Transverse colon (tissue), 4 donors: ENCODE data around the gene ALG6. TPM values are rescaled to one million over a fixed set of nuclear protein-coding genes. Genes with fewer than 3 reads are reported as not detected.

Source experiments
- DNase-seq: peaks from one replicate; pipeline ENCODE4 v3.0.0-alpha.2; 2019
- H3K27ac ChIP-seq, 4 donors: fragments of 200-600 bp; sonication (generic); 2 replicates each; pipeline ENCODE4 v1.5.1; 2016 to 2018; ENCODE audit warnings: inconsistent platforms in 4 of 4
- H3K27me3 ChIP-seq: fragments of 200-600 bp; sonication (generic); 2 replicates; pipeline ENCODE4 v1.5.1; 2017; ENCODE audit warnings: inconsistent platforms
- H3K36me3 ChIP-seq, 4 donors: fragments of 200-600 bp; sonication (generic); 2 replicates each; pipeline ENCODE4 v1.5.1; 2017 to 2019; ENCODE audit warnings: inconsistent platforms in 4 of 4
- H3K4me1 ChIP-seq, 4 donors: fragments of 200-600 bp; sonication (generic); 2 replicates each; pipeline ENCODE4 v1.5.1; 2017 to 2020; ENCODE audit warnings: inconsistent platforms in 4 of 4
- H3K4me3 ChIP-seq, 4 donors: fragments of 200-600 bp; sonication (generic); 1 replicate in 1 of 4; 2 replicates in 3 of 4; pipeline versions ENCODE4 v1.5.1 to v1.6.1; 2017 to 2019; ENCODE audit warnings: inconsistent platforms in 4 of 4
- H3K9me3 ChIP-seq, 2 donors: fragments of 200-600 bp; sonication (generic); 2 replicates each; pipeline ENCODE4 v1.5.1; 2017 to 2019; ENCODE audit warnings: inconsistent platforms in 2 of 2
- CTCF ChIP-seq, 5 experiments: fragments of 200-600 bp in 3 of 5; fragments of 450-650 bp in 2 of 5; sonication (generic) in 3 of 5; IDR thresholded peaks; 1 replicate in 2 of 5; 2 replicates in 3 of 5; pipeline ENCODE4 v1.5.1; 2016 to 2017; ENCODE audit warnings: antibody characterized with exemption in 5 of 5, inconsistent platforms in 3 of 5, mild to moderate bottlenecking in 2 of 5, moderate library complexity in 1 of 5
- EP300 ChIP-seq: sonication (generic); formaldehyde crosslinking; IDR thresholded peaks from one replicate; pipeline ENCODE4 v1.6.1; 2017; ENCODE audit warnings: antibody characterized with exemption, low read depth
- POLR2A ChIP-seq: fragments of 450-650 bp; IDR thresholded peaks from one replicate; pipeline ENCODE4 v1.6.1; 2016; ENCODE audit warnings: antibody characterized with exemption, mild to moderate bottlenecking, moderate library complexity
- POLR2AphosphoS5 ChIP-seq, 3 donors: sonication (generic); formaldehyde crosslinking; IDR thresholded peaks; one replicate each; pipeline ENCODE4 v1.6.1; 2016; ENCODE audit warnings: antibody characterized with exemption in 3 of 3
- WGBS, 2 donors: methylation state at CpG; one replicate each; pipeline ENCODE4 v1.1.5; 2018; ENCODE audit warnings: low coverage in 1 of 2; 5-methylcytosine and 5-hydroxymethylcytosine counted together
- in situ Hi-C, 4 donors: fragments of 200-750 bp; cut with MboI; loops; one replicate each; pipeline versions ENCODE4 v1.15.0 to v1.15.1; 2017; ENCODE audit warnings: low sequenced_read_pairs in 3 of 4, low pct_ligation_motif_present in 1 of 4, low pct_unique_long_range_greater_than_20kb in 1 of 4
- intact Hi-C: fragments of 100-400 bp; cut with DNase I; formaldehyde crosslinking; loops from one replicate; pipeline ENCODE4 v1.15.1; 2023; ENCODE audit warnings: low total_unique reads
- total RNA-seq, 4 donors: library from RNA; depleted of rRNA; stranded (reverse); fragments of >200 nt; gene quantifications; one replicate each; pipeline ENCODE4 v1.1.0, GENCODE V29; 2016

The ALG6 gene
- total RNA-seq, 4 donors from 2014 or later, result 0.60 to 20.0 (median 9.3) TPM

- Histone ChIP-seq H3K9me3 (no peaks in the 10 kb centered on the region), H3K4me1 (peaks cover 0 to 50% (median 40%) of the 10 kb centered on the region in 4 donors), H3K4me3 (peak overlapping the region in 1 of 4 donors; percentile 64), H3K27me3 (peaks cover 100% of the 10 kb centered on the region), H3K27ac (no peak overlapping the region), H3K36me3 (no peaks in the 10 kb centered on the region)
- WGBS, 2 donors, result 16 to 17% methylated on average over 7 of the region's 7 CpGs
- DNase-seq, result no peak
- TF ChIP-seq POLR2AphosphoS5 (IDR thresholded peaks at IDR 0.05), result no peak
- no peak for TF ChIP-seq CTCF (IDR thresholded peaks at IDR 0.05)
- no peak for TF ChIP-seq EP300
- TF ChIP-seq POLR2A, result no peak
- in situ Hi-C loops (no loop called here), intact Hi-C loops (no loop called here)
Observed at GRCh38 chr1:63324779-63325119, 42.7 kb upstream of the ALG6 start.

DNA sequence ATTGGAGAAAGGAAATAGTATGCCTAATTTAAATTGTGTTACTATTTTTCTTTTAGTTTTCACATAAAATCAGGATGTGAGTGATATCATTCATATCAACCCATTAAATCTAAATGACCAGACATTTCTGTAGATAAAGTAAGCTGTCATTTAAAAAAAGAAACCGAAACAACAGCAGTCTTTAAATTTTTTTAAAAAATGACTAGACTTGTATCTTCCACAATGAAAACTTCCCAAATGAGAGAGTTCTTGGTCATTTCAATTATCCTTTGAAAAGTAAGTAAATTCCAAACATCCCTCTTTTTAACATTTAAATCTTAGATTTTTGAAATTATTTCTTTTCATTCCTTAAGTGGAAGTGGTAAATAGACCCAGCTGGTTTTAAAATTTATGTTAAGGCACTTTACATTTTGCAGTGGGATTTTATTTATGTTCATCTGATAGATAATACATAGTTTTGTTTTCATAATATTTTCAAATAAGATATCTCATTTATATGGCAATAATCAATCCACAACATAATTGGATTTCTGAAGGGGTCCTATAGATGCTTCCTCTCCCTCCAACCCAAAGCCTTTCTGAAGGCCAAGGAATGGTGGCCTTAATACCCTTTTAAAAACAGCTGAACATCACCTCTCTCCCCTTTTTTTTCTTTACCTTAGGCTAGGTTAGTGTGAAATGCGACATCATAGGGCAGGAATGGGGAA lies 42.0 kb upstream of the ALG6 start:
- intact Hi-C loops, result no loop called here
- no peak overlapping the region for H3K27ac ChIP-seq
- no peak for TF ChIP-seq POLR2AphosphoS5 (IDR thresholded peaks at IDR 0.05)
- no peak for TF ChIP-seq EP300
- no peak for TF ChIP-seq CTCF (IDR thresholded peaks at IDR 0.05)
- no peak for TF ChIP-seq POLR2A
- peaks cover 100% of the 10 kb centered on the region for H3K27me3 ChIP-seq
- DNase-seq, result no peak
- 20 to 43% methylated on average over 2 of the region's 2 CpGs for WGBS, 2 donors
- H3K9me3 ChIP-seq, result no peaks in the 10 kb centered on the region
- in situ Hi-C loops, result no loop called here
- no peak overlapping the region for H3K4me3 ChIP-seq
- H3K4me1 ChIP-seq, result peaks cover 0 to 51% (median 43%) of the 10 kb centered on the region in 4 donors
- no peaks in the 10 kb centered on the region for H3K36me3 ChIP-seq

DNA sequence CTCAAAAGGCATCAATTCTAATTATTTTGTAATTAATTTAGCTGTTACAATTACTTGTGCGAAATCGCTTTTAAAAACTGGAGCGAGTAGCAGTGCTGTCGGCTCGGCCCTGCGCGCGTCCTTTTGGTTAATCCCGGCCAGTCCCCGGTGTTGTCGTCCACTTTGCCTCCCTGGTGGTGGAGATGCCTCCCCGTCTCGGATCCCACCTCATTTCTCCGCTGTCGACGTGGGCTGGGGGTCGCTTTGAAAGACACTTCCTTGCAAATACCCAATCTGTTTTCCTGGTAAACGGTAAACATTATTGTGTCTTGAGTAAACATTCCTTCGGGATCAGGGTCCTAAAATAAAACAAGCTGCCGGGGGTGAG lies 41.3 kb upstream of the ALG6 start:
- WGBS, 2 donors, result 13 to 22% methylated on average over 4 to 20 of the region's 20 CpGs
- Histone ChIP-seq H3K4me3 (no peak overlapping the region), H3K9me3 (no peaks in the 10 kb centered on the region), H3K27me3 (peaks cover 100% of the 10 kb centered on the region), H3K36me3 (no peaks in the 10 kb centered on the region), H3K4me1 (peaks cover 0 to 50% (median 43%) of the 10 kb centered on the region in 4 donors), H3K27ac (no peak overlapping the region)
- no peak for DNase-seq
- intact Hi-C loops (no loop called here), in situ Hi-C loops (no loop called here)
- TF ChIP-seq EP300 (no peak), POLR2A (no peak), CTCF (IDR thresholded peaks at IDR 0.05) (no peak), POLR2AphosphoS5 (IDR thresholded peaks at IDR 0.05) (no peak)

- in situ Hi-C loops, result no loop called here
- no peak overlapping the region for H3K4me3 ChIP-seq
Observed at GRCh38 chr1:63326473-63327380, 40.7 kb upstream of the ALG6 start.

More at GRCh38 chr1:63326473-63327380, 40.7 kb upstream of the ALG6 start:
- Histone ChIP-seq H3K4me1 (peaks cover 0 to 44% (median 38%) of the 10 kb centered on the region in 4 donors), H3K27ac (no peak overlapping the region), H3K9me3 (no peaks in the 10 kb centered on the region), H3K27me3 (peaks cover 100% of the 10 kb centered on the region), H3K36me3 (no peaks in the 10 kb centered on the region)
- intact Hi-C loops, result no loop called here
- no peak for DNase-seq
- 11 to 39% methylated on average over 4 to 37 of the region's 37 CpGs for WGBS, 2 donors
- no peak for TF ChIP-seq POLR2AphosphoS5 (IDR thresholded peaks at IDR 0.05)
- TF ChIP-seq POLR2A, result no peak
- no peak for TF ChIP-seq EP300
- no peak for TF ChIP-seq CTCF (IDR thresholded peaks at IDR 0.05)
